PC-3 (cell line): ENCODE measurements around the gene ERGIC1.

Source experiments
- CTCF ChIP-seq: fragments of 300-600 bp; sonication (generic); conservative IDR thresholded peaks from 2 replicates; pipeline ENCODE4 v1.5.1; 2017; ENCODE audit warnings: antibody characterized with exemption, low read depth, mild to moderate bottlenecking, low read length
- EZH2 ChIP-seq: fragments of 300-600 bp; sonication (generic); IDR thresholded peaks from one replicate; pipeline ENCODE4 v1.6.1; 2017; ENCODE audit warnings: antibody characterized with exemption, mild to moderate bottlenecking, low read length; ENCODE audit not compliant: unreplicated experiment

- TF ChIP-seq CTCF (no peak), EZH2 (no peak)
Observed at GRCh38 chr5:172853355-172853975, 19.4 kb downstream of the ERGIC1 start.
